ENCODE measurements around the gene MRI1. TPM values are rescaled to one million over a fixed set of nuclear protein-coding genes. Genes with fewer than 3 reads are reported as not detected.

The MRI1 gene
- total RNA-seq, 2 donors from 2014 or later = 54.6 to 63.0 TPM

- Histone ChIP-seq H3K27ac (no peak overlapping the region), H3K4me3 (no peak overlapping the region), H3K9me3 (no peaks in the 10 kb centered on the region), H3K4me1 (ENCODE audit: control insufficient read depth in 1 of 2, low read depth in 2 of 2) (peaks cover 23 to 29% of the 10 kb centered on the region in 2 donors), H3K27me3 (replicated peaks; ENCODE audit: insufficient read depth) (no peaks in the 10 kb centered on the region), H3K36me3 (no peaks in the 10 kb centered on the region)
- ATAC-seq (ENCODE audit: insufficient number of reproducible peaks, low FRiP score, low read depth) (no peak), DNase-seq (ENCODE audit: low spot score) (no peak)
- TF ChIP-seq, protein P1, sequence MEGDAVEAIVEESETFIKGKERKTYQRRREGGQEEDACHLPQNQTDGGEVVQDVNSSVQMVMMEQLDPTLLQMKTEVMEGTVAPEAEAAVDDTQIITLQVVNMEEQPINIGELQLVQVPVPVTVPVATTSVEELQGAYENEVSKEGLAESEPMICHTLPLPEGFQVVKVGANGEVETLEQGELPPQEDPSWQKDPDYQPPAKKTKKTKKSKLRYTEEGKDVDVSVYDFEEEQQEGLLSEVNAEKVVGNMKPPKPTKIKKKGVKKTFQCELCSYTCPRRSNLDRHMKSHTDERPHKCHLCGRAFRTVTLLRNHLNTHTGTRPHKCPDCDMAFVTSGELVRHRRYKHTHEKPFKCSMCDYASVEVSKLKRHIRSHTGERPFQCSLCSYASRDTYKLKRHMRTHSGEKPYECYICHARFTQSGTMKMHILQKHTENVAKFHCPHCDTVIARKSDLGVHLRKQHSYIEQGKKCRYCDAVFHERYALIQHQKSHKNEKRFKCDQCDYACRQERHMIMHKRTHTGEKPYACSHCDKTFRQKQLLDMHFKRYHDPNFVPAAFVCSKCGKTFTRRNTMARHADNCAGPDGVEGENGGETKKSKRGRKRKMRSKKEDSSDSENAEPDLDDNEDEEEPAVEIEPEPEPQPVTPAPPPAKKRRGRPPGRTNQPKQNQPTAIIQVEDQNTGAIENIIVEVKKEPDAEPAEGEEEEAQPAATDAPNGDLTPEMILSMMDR (IDR thresholded peaks at IDR 0.05) = no peak
Measured at GRCh38 chr19:13726323-13726722, 38.0 kb upstream of the MRI1 start.

DNA sequence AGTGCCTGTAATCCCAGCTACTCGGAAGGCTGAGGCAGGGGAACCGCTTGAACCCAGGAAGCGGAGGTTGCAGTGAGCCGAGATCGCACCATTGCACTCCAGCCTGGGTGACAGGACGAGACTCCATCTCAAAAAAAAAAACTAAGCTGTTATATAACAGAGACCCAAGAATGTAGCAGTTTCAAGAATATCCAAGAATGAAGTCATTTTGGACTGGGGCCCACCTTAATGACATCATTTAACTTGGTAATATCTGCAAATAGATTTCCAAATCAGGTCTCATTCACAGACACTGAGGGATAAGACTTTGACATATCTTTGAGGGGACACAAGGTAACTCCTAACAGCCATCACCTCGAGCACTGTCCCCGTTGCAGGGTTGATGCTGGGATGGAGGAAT lies 36.5 kb upstream of the MRI1 start:
- peaks cover 29 to 38% of the 10 kb centered on the region in 2 donors for H3K4me1 ChIP-seq (ENCODE audit: control insufficient read depth in 1 of 2, low read depth in 2 of 2)
- H3K9me3 ChIP-seq = no peaks in the 10 kb centered on the region
- H3K27me3 ChIP-seq (replicated peaks; ENCODE audit: insufficient read depth) = no peaks in the 10 kb centered on the region
- H3K4me3 ChIP-seq = peak overlapping the region; percentile 44
- H3K27ac ChIP-seq = peak overlapping the region; percentile 72 to 73
- peak; percentile 66 for ATAC-seq (ENCODE audit: insufficient number of reproducible peaks, low FRiP score, low read depth)
- TF ChIP-seq, protein P1 (IDR thresholded peaks at IDR 0.05) = no peak
- DNase-seq (ENCODE audit: low spot score) = peak; percentile 16
- no peaks in the 10 kb centered on the region for H3K36me3 ChIP-seq

- H3K27ac ChIP-seq = peak overlapping the region; percentile 98
- ATAC-seq (ENCODE audit: insufficient number of reproducible peaks, low FRiP score, low read depth) (no peak), DNase-seq (ENCODE audit: low spot score) (no peak)
- H3K4me3 ChIP-seq = no peak overlapping the region
- H3K27me3 ChIP-seq (replicated peaks; ENCODE audit: insufficient read depth) = no peaks in the 10 kb centered on the region
- peaks cover 29 to 44% of the 10 kb centered on the region in 2 donors for H3K4me1 ChIP-seq (ENCODE audit: control insufficient read depth in 1 of 2, low read depth in 2 of 2)
- TF ChIP-seq, protein P1 (IDR thresholded peaks at IDR 0.05) = no peak
- H3K36me3 ChIP-seq = no peaks in the 10 kb centered on the region
- H3K9me3 ChIP-seq = no peaks in the 10 kb centered on the region
Measured at GRCh38 chr19:13729859-13730258, 34.5 kb upstream of the MRI1 start.

DNA sequence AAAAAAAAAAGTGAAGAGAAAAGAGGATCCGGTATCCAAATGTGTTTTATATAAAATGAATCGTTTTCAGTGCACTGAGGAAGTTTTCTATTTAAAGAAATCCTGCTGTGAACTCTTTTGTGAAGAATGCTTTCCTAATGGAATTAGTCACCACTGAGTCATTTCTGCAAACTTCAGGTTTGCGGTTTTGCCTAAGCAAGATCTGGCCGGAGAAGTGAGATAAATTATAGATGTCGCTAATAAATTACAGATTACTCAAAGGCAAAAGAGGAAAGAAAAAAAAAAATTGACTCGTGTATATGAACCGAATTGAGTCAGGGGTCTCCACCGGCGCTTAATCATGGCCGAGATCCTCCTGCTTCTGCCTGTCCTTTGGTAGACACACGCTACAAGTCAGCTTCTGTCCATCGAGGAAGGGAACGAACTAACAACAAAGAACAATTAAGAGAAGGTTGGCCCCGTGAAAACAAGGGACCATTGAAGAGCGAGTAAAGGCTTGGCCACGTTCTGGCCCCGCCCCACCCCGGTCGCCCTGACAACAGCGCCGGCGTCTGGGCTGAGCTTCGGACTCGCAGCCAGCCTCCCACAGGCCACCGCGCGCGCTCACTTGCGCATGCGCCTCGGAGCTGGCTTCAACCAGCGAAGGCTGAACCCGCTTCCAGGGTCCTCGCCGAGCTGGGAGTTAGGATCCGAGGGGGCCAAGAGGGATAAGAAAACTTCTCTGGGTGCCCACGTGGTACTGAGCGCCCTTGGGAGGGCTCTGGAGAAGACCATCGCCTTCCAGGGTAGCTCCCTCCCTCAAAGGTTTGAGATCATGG lies 33.0 kb upstream of the MRI1 start:
- DNase-seq (ENCODE audit: low spot score) = peak; percentile 81
- H3K9me3 ChIP-seq = no peaks in the 10 kb centered on the region
- H3K27me3 ChIP-seq (replicated peaks; ENCODE audit: insufficient read depth) = no peaks in the 10 kb centered on the region
- ATAC-seq (ENCODE audit: insufficient number of reproducible peaks, low FRiP score, low read depth) = peak; percentile 84
- H3K4me1 ChIP-seq (ENCODE audit: control insufficient read depth in 1 of 2, low read depth in 2 of 2) = peaks cover 29 to 44% of the 10 kb centered on the region in 2 donors
- H3K36me3 ChIP-seq = no peaks in the 10 kb centered on the region
- TF ChIP-seq, protein P1 (IDR thresholded peaks at IDR 0.05) = no peak
- H3K4me3 ChIP-seq = peak overlapping the region; percentile 76
- peak overlapping the region; percentile 98 for H3K27ac ChIP-seq

DNA sequence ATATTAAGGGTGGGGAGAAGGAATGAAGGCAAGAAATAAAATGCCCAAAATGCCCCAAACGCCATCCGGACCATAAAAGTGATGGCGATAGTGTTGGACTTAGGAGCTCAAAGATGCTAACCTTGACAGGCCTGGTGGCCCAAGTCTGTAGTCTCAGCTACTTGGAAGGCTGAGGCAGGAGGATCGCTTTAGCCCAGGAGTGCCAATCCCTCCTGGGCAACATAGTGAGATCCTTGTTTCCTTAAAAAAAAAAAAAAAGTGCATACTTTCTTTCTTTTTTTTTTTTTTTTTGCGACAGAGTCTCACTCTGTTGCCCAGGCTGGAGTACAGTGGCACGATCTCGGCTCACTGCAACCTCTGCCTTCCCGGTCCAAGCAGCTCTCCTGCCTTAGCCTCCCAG lies 32.0 kb upstream of the MRI1 start:
- Histone ChIP-seq H3K27me3 (replicated peaks; ENCODE audit: insufficient read depth) (no peaks in the 10 kb centered on the region), H3K4me1 (ENCODE audit: control insufficient read depth in 1 of 2, low read depth in 2 of 2) (peaks cover 29 to 44% of the 10 kb centered on the region in 2 donors), H3K9me3 (no peaks in the 10 kb centered on the region), H3K4me3 (peak overlapping the region; percentile 76), H3K36me3 (no peaks in the 10 kb centered on the region), H3K27ac (peak overlapping the region in 1 of 2 donors; percentile 98)
- DNase-seq (ENCODE audit: low spot score) (no peak), ATAC-seq (ENCODE audit: insufficient number of reproducible peaks, low FRiP score, low read depth) (no peak)
- TF ChIP-seq, protein P1 (IDR thresholded peaks at IDR 0.05) = no peak

Data from thoracic aorta (tissue), 2 donors.